ENCODE results near the gene SIGLEC14.

Gene SIGLEC14

GRCh38 chr19:51626675-51627074 is 19.9 kb downstream of the SIGLEC14 start:
- no peak for DNase-seq (ENCODE audit: low read depth in 1 of 2, low spot score in 1 of 2)

GRCh38 chr19:51621178-51621577 is 25.4 kb downstream of the SIGLEC14 start:
- no peak for DNase-seq (ENCODE audit: low read depth in 1 of 2, low spot score in 1 of 2)

- no peak for DNase-seq (ENCODE audit: low read depth in 1 of 2, low spot score in 1 of 2)
These were observed 30.6 kb downstream of the SIGLEC14 start for GRCh38 chr19:51615991-51616390.

- no peak for DNase-seq (ENCODE audit: low read depth in 1 of 2, low spot score in 1 of 2)
These were observed 31.8 kb downstream of the SIGLEC14 start for GRCh38 chr19:51614789-51615188.

GRCh38 chr19:51610576-51610975 is 36.0 kb downstream of the SIGLEC14 start:
- DNase-seq (ENCODE audit: low read depth in 1 of 2, low spot score in 1 of 2), result no peak

- DNase-seq (ENCODE audit: low read depth in 1 of 2, low spot score in 1 of 2), result peak in 1 of 2 donors; percentile 39
These were observed 38.6 kb downstream of the SIGLEC14 start for GRCh38 chr19:51607920-51608562.

GRCh38 chr19:51607077-51607476 is 39.5 kb downstream of the SIGLEC14 start:
- DNase-seq (ENCODE audit: low read depth in 1 of 2, low spot score in 1 of 2), result no peak

GRCh38 chr19:51602189-51602854 is 44.3 kb downstream of the SIGLEC14 start:
- DNase-seq (ENCODE audit: low read depth in 1 of 2, low spot score in 1 of 2), result no peak

GRCh38 chr19:51600940-51601580 is 45.6 kb downstream of the SIGLEC14 start:
- DNase-seq (ENCODE audit: low read depth in 1 of 2, low spot score in 1 of 2), result no peak

- no peak for DNase-seq (ENCODE audit: low read depth in 1 of 2, low spot score in 1 of 2)
These were observed 47.5 kb downstream of the SIGLEC14 start for GRCh38 chr19:51599084-51599483.

- DNase-seq (ENCODE audit: low read depth in 1 of 2, low spot score in 1 of 2), result no peak
These were observed 48.3 kb downstream of the SIGLEC14 start for GRCh38 chr19:51598159-51598915.

GRCh38 chr19:51595190-51596175 is 51.1 kb downstream of the SIGLEC14 start:
- DNase-seq (ENCODE audit: low read depth in 1 of 2, low spot score in 1 of 2), result no peak

- DNase-seq (ENCODE audit: low read depth in 1 of 2, low spot score in 1 of 2), result no peak
These were observed 51.9 kb downstream of the SIGLEC14 start for GRCh38 chr19:51594774-51595109.

GRCh38 chr19:51593969-51594773 is 52.5 kb downstream of the SIGLEC14 start:
- peak; percentile 90 to 91 for DNase-seq (ENCODE audit: low read depth in 1 of 2, low spot score in 1 of 2)

- DNase-seq (ENCODE audit: low read depth in 1 of 2, low spot score in 1 of 2), result no peak
These were observed 53.3 kb downstream of the SIGLEC14 start for GRCh38 chr19:51593138-51593890.

Measured in stimulated activated CD4-positive, alpha-beta T cell treated with anti-CD3 and anti-CD28 coated beads, Interleukin-15, amount 100 ng/mL, for 1 hour (primary cell).